ENCODE data around the gene FAM83B. TPM values are rescaled to one million over a fixed set of nuclear protein-coding genes. Genes with fewer than 3 reads are reported as not detected.

Gene FAM83B
- total RNA-seq, 4 donors from 2014 or later, result 57.8 to 88.9 (median 59.8) TPM

GRCh38 chr6:54913211-54913610 is 66.6 kb downstream of the FAM83B start:
- no peak for DNase-seq
- Histone ChIP-seq H3K36me3 (no peaks in the 10 kb centered on the region), H3K4me3 (no peak overlapping the region), H3K27me3 (no peaks in the 10 kb centered on the region), H3K27ac (no peak overlapping the region), H3K4me1 (no peaks in the 10 kb centered on the region), H3K9me3 (no peaks in the 10 kb centered on the region)
- 74 to 87% methylated on average over 2 of the region's 2 CpGs for WGBS, 2 donors
- intact Hi-C loops (cut with DNase I), result no loop called here
- TF ChIP-seq, protein P1, sequence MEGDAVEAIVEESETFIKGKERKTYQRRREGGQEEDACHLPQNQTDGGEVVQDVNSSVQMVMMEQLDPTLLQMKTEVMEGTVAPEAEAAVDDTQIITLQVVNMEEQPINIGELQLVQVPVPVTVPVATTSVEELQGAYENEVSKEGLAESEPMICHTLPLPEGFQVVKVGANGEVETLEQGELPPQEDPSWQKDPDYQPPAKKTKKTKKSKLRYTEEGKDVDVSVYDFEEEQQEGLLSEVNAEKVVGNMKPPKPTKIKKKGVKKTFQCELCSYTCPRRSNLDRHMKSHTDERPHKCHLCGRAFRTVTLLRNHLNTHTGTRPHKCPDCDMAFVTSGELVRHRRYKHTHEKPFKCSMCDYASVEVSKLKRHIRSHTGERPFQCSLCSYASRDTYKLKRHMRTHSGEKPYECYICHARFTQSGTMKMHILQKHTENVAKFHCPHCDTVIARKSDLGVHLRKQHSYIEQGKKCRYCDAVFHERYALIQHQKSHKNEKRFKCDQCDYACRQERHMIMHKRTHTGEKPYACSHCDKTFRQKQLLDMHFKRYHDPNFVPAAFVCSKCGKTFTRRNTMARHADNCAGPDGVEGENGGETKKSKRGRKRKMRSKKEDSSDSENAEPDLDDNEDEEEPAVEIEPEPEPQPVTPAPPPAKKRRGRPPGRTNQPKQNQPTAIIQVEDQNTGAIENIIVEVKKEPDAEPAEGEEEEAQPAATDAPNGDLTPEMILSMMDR (IDR thresholded peaks at IDR 0.05), result no peak
- TF ChIP-seq POLR2A (IDR thresholded peaks at IDR 0.05), result no peak

GRCh38 chr6:54916858-54917257 is 70.3 kb downstream of the FAM83B start:
- no peak for TF ChIP-seq POLR2A (IDR thresholded peaks at IDR 0.05)
- TF ChIP-seq, protein P1 (IDR thresholded peaks at IDR 0.05), result no peak
- DNase-seq, result no peak

DNA sequence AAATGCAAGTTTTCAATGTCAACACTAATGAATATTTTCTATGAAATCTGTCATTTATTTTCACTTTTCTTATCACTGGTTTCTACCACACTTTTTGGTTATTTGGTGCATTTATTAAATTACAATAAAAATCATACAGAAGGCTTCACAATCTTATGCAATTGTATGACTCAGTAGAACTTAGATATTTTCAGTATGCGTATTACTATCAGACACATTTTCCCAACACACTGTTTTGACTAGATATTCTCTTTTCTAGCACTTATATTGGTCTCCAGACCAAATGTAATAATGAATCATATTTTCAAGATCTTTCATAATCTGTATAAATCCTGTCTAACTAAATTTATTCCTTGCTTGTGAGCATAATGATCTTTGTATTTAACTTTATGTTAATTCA is 74.1 kb downstream of the FAM83B start:
- H3K27ac ChIP-seq, result no peak overlapping the region
- no peaks in the 10 kb centered on the region for H3K27me3 ChIP-seq
- intact Hi-C loops (cut with DNase I), result no loop called here
- DNase-seq, result no peak
- no peaks in the 10 kb centered on the region for H3K4me1 ChIP-seq
- 72 to 79% methylated on average over 1 of the region's 1 CpG for WGBS, 2 donors
- no peaks in the 10 kb centered on the region for H3K9me3 ChIP-seq
- H3K4me3 ChIP-seq, result no peak overlapping the region
- TF ChIP-seq, protein P1 (IDR thresholded peaks at IDR 0.05), result no peak
- no peak for TF ChIP-seq POLR2A (IDR thresholded peaks at IDR 0.05)
- no peaks in the 10 kb centered on the region for H3K36me3 ChIP-seq

More at GRCh38 chr6:54916858-54917257, 70.3 kb downstream of the FAM83B start:
- intact Hi-C loops (cut with DNase I), result no loop called here
- no peaks in the 10 kb centered on the region for H3K27me3 ChIP-seq
- H3K4me1 ChIP-seq, result no peaks in the 10 kb centered on the region
- no peaks in the 10 kb centered on the region for H3K36me3 ChIP-seq
- H3K27ac ChIP-seq, result no peak overlapping the region
- no peak overlapping the region for H3K4me3 ChIP-seq
- H3K9me3 ChIP-seq, result no peaks in the 10 kb centered on the region

- H3K4me3 ChIP-seq, result no peak overlapping the region
- intact Hi-C loops (cut with DNase I), result no loop called here
- no peaks in the 10 kb centered on the region for H3K9me3 ChIP-seq
- no peak for TF ChIP-seq POLR2A (IDR thresholded peaks at IDR 0.05)
- TF ChIP-seq, protein P1 (IDR thresholded peaks at IDR 0.05), result no peak
- H3K27me3 ChIP-seq, result no peaks in the 10 kb centered on the region
- H3K36me3 ChIP-seq, result peaks cover 0 to 5% (median 0%) of the 10 kb centered on the region in 3 donors
- WGBS, 2 donors, result 67 to 91% methylated on average over 1 of the region's 1 CpG
- no peak overlapping the region for H3K27ac ChIP-seq
- DNase-seq, result no peak
- H3K4me1 ChIP-seq, result no peaks in the 10 kb centered on the region
These were observed 75.3 kb downstream of the FAM83B start for GRCh38 chr6:54921891-54922290.

- Histone ChIP-seq H3K4me1 (no peaks in the 10 kb centered on the region), H3K27me3 (no peaks in the 10 kb centered on the region), H3K4me3 (no peak overlapping the region), H3K27ac (no peak overlapping the region), H3K9me3 (peaks cover 0 to 14% (median 4%) of the 10 kb centered on the region in 3 donors), H3K36me3 (peaks cover 0 to 33% (median 0%) of the 10 kb centered on the region in 3 donors)
- intact Hi-C loops (cut with DNase I), result no loop called here
- WGBS, 2 donors, result 27 to 39% methylated on average over 1 of the region's 1 CpG
- TF ChIP-seq, protein P1 (IDR thresholded peaks at IDR 0.05), result no peak
- TF ChIP-seq POLR2A (IDR thresholded peaks at IDR 0.05), result no peak
- no peak for DNase-seq
These were observed 82.8 kb downstream of the FAM83B start for GRCh38 chr6:54929245-54929909.

Measured in esophagus squamous epithelium (tissue), 5 donors.